ENCODE results near the gene ENTREP3.

DNA sequence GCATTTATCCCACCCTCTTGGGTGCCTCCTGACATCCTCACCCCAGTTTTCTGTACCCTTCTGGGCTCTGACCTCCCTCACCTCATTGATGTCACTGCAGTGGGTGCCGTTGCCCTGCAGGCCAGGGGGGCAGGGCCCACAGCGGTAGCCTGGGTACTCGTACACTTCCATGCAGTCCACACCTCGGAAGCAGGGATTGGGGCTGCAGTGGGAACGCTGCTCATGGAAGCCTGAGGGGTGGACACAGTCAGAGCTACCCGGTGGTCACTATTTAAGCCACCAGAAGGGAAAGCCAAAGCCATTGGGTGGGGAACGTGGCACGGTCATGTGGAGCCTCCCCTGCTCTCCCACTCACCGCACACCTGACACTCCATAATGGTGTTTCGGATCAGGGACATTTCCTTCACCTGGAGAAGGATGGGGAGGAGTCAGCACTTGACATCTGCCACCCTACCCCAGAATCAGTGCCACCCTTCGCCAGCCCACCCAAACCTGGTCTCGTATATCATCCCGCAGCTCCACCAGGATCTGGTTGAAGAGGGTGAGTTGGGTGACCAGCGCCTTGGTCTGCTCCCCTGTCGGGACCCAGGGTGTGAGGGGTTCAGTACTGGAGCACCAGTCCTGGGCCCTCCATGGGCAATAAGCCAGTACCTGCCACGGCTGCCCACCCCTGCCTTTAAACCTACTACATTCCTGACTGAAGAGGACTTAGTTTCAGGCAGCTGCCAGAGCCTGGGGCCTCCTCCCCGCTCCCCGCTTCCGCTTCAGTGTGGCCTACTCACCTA, 52.4 kb downstream of the ENTREP3 start:
- TF ChIP-seq, protein P1, sequence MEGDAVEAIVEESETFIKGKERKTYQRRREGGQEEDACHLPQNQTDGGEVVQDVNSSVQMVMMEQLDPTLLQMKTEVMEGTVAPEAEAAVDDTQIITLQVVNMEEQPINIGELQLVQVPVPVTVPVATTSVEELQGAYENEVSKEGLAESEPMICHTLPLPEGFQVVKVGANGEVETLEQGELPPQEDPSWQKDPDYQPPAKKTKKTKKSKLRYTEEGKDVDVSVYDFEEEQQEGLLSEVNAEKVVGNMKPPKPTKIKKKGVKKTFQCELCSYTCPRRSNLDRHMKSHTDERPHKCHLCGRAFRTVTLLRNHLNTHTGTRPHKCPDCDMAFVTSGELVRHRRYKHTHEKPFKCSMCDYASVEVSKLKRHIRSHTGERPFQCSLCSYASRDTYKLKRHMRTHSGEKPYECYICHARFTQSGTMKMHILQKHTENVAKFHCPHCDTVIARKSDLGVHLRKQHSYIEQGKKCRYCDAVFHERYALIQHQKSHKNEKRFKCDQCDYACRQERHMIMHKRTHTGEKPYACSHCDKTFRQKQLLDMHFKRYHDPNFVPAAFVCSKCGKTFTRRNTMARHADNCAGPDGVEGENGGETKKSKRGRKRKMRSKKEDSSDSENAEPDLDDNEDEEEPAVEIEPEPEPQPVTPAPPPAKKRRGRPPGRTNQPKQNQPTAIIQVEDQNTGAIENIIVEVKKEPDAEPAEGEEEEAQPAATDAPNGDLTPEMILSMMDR (IDR thresholded peaks at IDR 0.05) = no peak
- TF ChIP-seq POLR2A (IDR thresholded peaks at IDR 0.05) = no peak
